Right lobe of liver (tissue), 6 donors: Measurements from ENCODE around the gene ESRRB. TPM values are rescaled to one million over a fixed set of nuclear protein-coding genes. Genes with fewer than 3 reads are reported as not detected.

Experiments used
- ATAC-seq, 4 donors: fragments of 200-7000 bp; cut with Tn5 transposase; one replicate each; pipeline ENCODE4 v1.9.1; 2020; ENCODE audit warnings: mild to moderate bottlenecking in 4 of 4, moderate library complexity in 4 of 4
- DNase-seq, 3 donors: peaks; one replicate each; pipeline ENCODE4 v3.0.0-alpha.2; 2020
- H3K27ac ChIP-seq, 3 donors: fragments of 200-600 bp; one replicate each; pipeline ENCODE4 v1.8.0; 2022
- H3K27me3 ChIP-seq, 2 donors: fragments of 200-600 bp; one replicate each; pipeline ENCODE4 v1.8.0; 2022
- H3K36me3 ChIP-seq, 4 donors: fragments of 200-600 bp; sonication (generic) in 1 of 4; one replicate each; pipeline versions ENCODE4 v1.5.1 to v1.8.0; 2017 to 2022; ENCODE audit warnings: control low read depth in 1 of 4
- H3K4me1 ChIP-seq, 4 donors: fragments of 200-600 bp; sonication (generic) in 1 of 4; one replicate each; pipeline versions ENCODE4 v1.5.1 to v1.8.0; 2017 to 2022; ENCODE audit warnings: control low read depth in 1 of 4
- H3K4me3 ChIP-seq, 3 donors: fragments of 200-600 bp; one replicate each; pipeline ENCODE4 v1.8.0; 2022
- H3K9me3 ChIP-seq, 4 donors: fragments of 200-600 bp; sonication (generic) in 1 of 4; one replicate each; pipeline versions ENCODE4 v1.5.1 to v1.8.0; 2017 to 2022; ENCODE audit warnings: control low read depth in 1 of 4
- CTCF ChIP-seq, 4 donors: fragments of 200-600 bp in 3 of 4; fragments of 450-650 bp in 1 of 4; IDR thresholded peaks; one replicate each; pipeline versions ENCODE4 v1.5.1 to v1.8.0; 2016 to 2022; ENCODE audit warnings: antibody characterized with exemption in 4 of 4, mild to moderate bottlenecking in 2 of 4
- POLR2A ChIP-seq: fragments of 450-650 bp; IDR thresholded peaks from one replicate; pipeline ENCODE4 v1.6.1; 2017; ENCODE audit warnings: antibody characterized with exemption, mild to moderate bottlenecking
- WGBS: methylation state at CpG from one replicate; pipeline ENCODE4 v1.1.6; 2018; ENCODE audit warnings: low coverage, low lambda C conversion rate; ENCODE audit not compliant: insufficient coverage; ENCODE audit errors: missing lambda C conversion rate; 5-methylcytosine and 5-hydroxymethylcytosine counted together
- intact Hi-C, 2 donors: fragments of 100-400 bp; cut with DNase I; formaldehyde crosslinking; loops; one replicate each; pipeline versions ENCODE4 v1.11.2 to v1.14.1; 2022
- total RNA-seq, 6 experiments: library from RNA; depleted of rRNA in 2 of 6; stranded (reverse); fragments of >200 nt in 2 of 6; fragmentation: NEBNext Ultra II Directional in 3 of 6; extraction: Animal tissue kit (Norgen Biotek cat#: 25700) in 3 of 6; gene quantifications; one replicate each; pipeline versions ENCODE4 v1.1.0 to v1.2.4, GENCODE V29; 2016 to 2023
- donor health status: DM: no; HTN: yes; CAD: no.
- donor health status: DM: no; HTN: no; CAD: no.
- donor health status: DM: no; HTN: no; CAD: no.
- donor health status: DM: no; HTN: yes; CAD: no.
- donor health status: DM: no; HTN: yes; CAD: no.

The ESRRB gene
- total RNA-seq, 6 experiments from 2014 or later: 0.16 to 0.26 (median 0.17) TPM; not detected in 3

DNA sequence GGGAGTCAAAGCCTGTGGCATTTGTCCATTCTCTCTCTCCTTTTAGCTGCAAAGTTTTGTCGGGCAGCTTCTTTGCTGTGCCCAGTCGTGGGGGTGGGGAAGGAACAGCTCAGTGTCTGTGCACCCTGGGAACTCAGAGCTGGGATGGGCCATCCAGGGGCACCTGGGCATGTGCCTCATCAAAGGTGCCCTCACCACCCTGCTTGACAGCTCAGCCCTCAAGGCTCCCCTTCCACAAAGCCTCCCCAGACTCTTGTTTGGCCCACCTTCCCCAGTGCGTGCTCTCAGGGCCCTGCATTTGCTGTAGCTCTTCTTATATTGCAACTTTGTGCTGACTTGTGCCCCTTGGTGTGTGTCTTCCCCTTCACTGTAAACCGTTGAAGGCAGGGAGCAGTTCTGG lies 112.6 kb downstream of the ESRRB start:
- ATAC-seq: peak in 1 of 4 donors; percentile 14
- intact Hi-C loops: no loop called here
- 36% methylated on average over 2 of the region's 4 CpGs for WGBS
- H3K9me3 ChIP-seq: no peaks in the 10 kb centered on the region
- no peak overlapping the region for H3K4me3 ChIP-seq
- peak in 1 of 3 donors; percentile 21 for DNase-seq
- no peaks in the 10 kb centered on the region for H3K4me1 ChIP-seq
- no peaks in the 10 kb centered on the region for H3K27me3 ChIP-seq
- TF ChIP-seq CTCF (IDR thresholded peaks at IDR 0.05) (no peak), POLR2A (no peak)
- no peaks in the 10 kb centered on the region for H3K36me3 ChIP-seq
- H3K27ac ChIP-seq: no peak overlapping the region

GRCh38 chr14:76489667-76490066 lies 113.7 kb downstream of the ESRRB start:
- H3K9me3 ChIP-seq: no peaks in the 10 kb centered on the region
- no peaks in the 10 kb centered on the region for H3K4me1 ChIP-seq
- ATAC-seq: no peak
- no peak overlapping the region for H3K4me3 ChIP-seq
- no peaks in the 10 kb centered on the region for H3K27me3 ChIP-seq
- no peaks in the 10 kb centered on the region for H3K36me3 ChIP-seq
- DNase-seq: no peak
- no peak overlapping the region for H3K27ac ChIP-seq
- TF ChIP-seq CTCF (IDR thresholded peaks at IDR 0.05) (no peak), POLR2A (no peak)
- intact Hi-C loops: no loop called here
- WGBS: no CpG with 5 or more reads among the region's 3 CpGs

GRCh38 chr14:76490111-76490510 lies 114.2 kb downstream of the ESRRB start:
- no peaks in the 10 kb centered on the region for H3K36me3 ChIP-seq
- no peaks in the 10 kb centered on the region for H3K4me1 ChIP-seq
- no peak for TF ChIP-seq CTCF (IDR thresholded peaks at IDR 0.05)
- no peak for TF ChIP-seq POLR2A
- H3K9me3 ChIP-seq: no peaks in the 10 kb centered on the region
- WGBS: 53% methylated on average over 2 of the region's 2 CpGs
- DNase-seq (no peak), ATAC-seq (no peak)
- intact Hi-C loops: no loop called here
- no peak overlapping the region for H3K27ac ChIP-seq
- H3K27me3 ChIP-seq: no peaks in the 10 kb centered on the region
- no peak overlapping the region for H3K4me3 ChIP-seq

GRCh38 chr14:76490735-76491134 lies 114.8 kb downstream of the ESRRB start:
- peak in 1 of 3 donors; percentile 18 for DNase-seq
- no peak for ATAC-seq
- intact Hi-C loops: no loop called here
- H3K27me3 ChIP-seq: no peaks in the 10 kb centered on the region
- no peak overlapping the region for H3K4me3 ChIP-seq
- WGBS: 37% methylated on average over 5 of the region's 10 CpGs
- no peaks in the 10 kb centered on the region for H3K9me3 ChIP-seq
- H3K4me1 ChIP-seq: no peaks in the 10 kb centered on the region
- no peak overlapping the region for H3K27ac ChIP-seq
- H3K36me3 ChIP-seq: no peaks in the 10 kb centered on the region
- TF ChIP-seq CTCF (IDR thresholded peaks at IDR 0.05): no peak
- no peak for TF ChIP-seq POLR2A
